Esophagus squamous epithelium (tissue), 5 donors: ENCODE results near the gene RNF208. TPM values are rescaled to one million over a fixed set of nuclear protein-coding genes. Genes with fewer than 3 reads are reported as not detected.

Experiments
- DNase-seq: peaks from one replicate; lab custom pipeline; 2025; lab: John Stamatoyannopoulos, UW
- H3K27ac ChIP-seq, 4 donors: fragments of 200-600 bp; sonication (generic); one replicate each; pipeline ENCODE4 v1.5.1; 2016 to 2019; ENCODE audit warnings: mild to moderate bottlenecking in 1 of 4
- H3K27me3 ChIP-seq, 4 donors: fragments of 200-600 bp; sonication (generic); 1 replicate in 3 of 4; 2 replicates in 1 of 4; pipeline versions ENCODE4 v1.5.1 to v1.6.0; 2017 to 2021; ENCODE audit warnings: antibody characterized with exemption in 1 of 4
- H3K36me3 ChIP-seq, 3 donors: fragments of 200-600 bp; sonication (generic); one replicate each; pipeline ENCODE4 v1.5.1; 2016 to 2019
- H3K4me1 ChIP-seq, 3 donors: fragments of 200-600 bp; sonication (generic); one replicate each; pipeline ENCODE4 v1.5.1; 2017 to 2019
- H3K4me3 ChIP-seq, 4 donors: fragments of 200-600 bp; sonication (generic); 1 replicate in 3 of 4; 2 replicates in 1 of 4; pipeline ENCODE4 v1.5.1; 2016 to 2019; ENCODE audit warnings: mild to moderate bottlenecking in 2 of 4, moderate library complexity in 1 of 4
- H3K9me3 ChIP-seq, 3 donors: fragments of 200-600 bp; sonication (generic); one replicate each; pipeline ENCODE4 v1.5.1; 2016 to 2019
- CTCF ChIP-seq, 6 experiments: fragments of 450-650 bp in 4 of 6; fragments of 200-600 bp in 2 of 6; sonication (generic) in 2 of 6; IDR thresholded peaks; one replicate each; pipeline ENCODE4 v1.5.1; 2016 to 2019; ENCODE audit warnings: antibody characterized with exemption in 6 of 6, mild to moderate bottlenecking in 4 of 6, moderate library complexity in 4 of 6
- POLR2A ChIP-seq, 4 donors: fragments of 450-650 bp; IDR thresholded peaks; one replicate each; pipeline ENCODE4 v1.6.1; 2017; ENCODE audit warnings: antibody characterized with exemption in 4 of 4, mild to moderate bottlenecking in 4 of 4, moderate library complexity in 3 of 4
- WGBS, 2 donors: methylation state at CpG; one replicate each; pipeline ENCODE4 v1.1.5; 2018; 5-methylcytosine and 5-hydroxymethylcytosine counted together
- intact Hi-C: fragments of 100-400 bp; cut with DNase I; formaldehyde crosslinking; loops from one replicate; pipeline ENCODE4 v1.15.0; 2022
- total RNA-seq, 4 donors: library from RNA; depleted of rRNA; stranded (reverse); fragments of >200 nt; gene quantifications; one replicate each; pipeline ENCODE4 v1.1.0, GENCODE V29; 2016
- donor health status: DM: yes; HTN: yes; CAD: no.

Gene RNF208
- total RNA-seq, 4 donors from 2014 or later: 2.3 to 3.2 (median 2.5) TPM

- DNase-seq: no peak
- TF ChIP-seq POLR2A (IDR thresholded peaks at IDR 0.05) (no peak), CTCF (IDR thresholded peaks at IDR 0.05) (no peak)
- Histone ChIP-seq H3K4me3 (peak overlapping the region in 1 of 4 donors; percentile 33), H3K27me3 (no peaks in the 10 kb centered on the region), H3K9me3 (no peaks in the 10 kb centered on the region), H3K36me3 (peaks cover 33 to 98% (median 38%) of the 10 kb centered on the region in 3 donors), H3K27ac (peak overlapping the region in 3 of 4 donors; percentile 31 to 70 (median 68)), H3K4me1 (peaks cover 0 to 60% (median 15%) of the 10 kb centered on the region in 3 donors)
- WGBS, 2 donors: 57 to 71% methylated on average over 14 to 18 of the region's 19 CpGs
- intact Hi-C loops: no loop called here
These were observed 46.6 kb upstream of the RNF208 start for GRCh38 chr9:137268538-137269201.

GRCh38 chr9:137267933-137268355 lies 45.9 kb upstream of the RNF208 start:
- 78 to 80% methylated on average over 1 to 3 of the region's 6 CpGs for WGBS, 2 donors
- DNase-seq: no peak
- Histone ChIP-seq H3K36me3 (peaks cover 33 to 100% (median 36%) of the 10 kb centered on the region in 3 donors), H3K27ac (peak overlapping the region in 2 of 4 donors; percentile 8 to 68), H3K4me1 (peaks cover 0 to 52% (median 15%) of the 10 kb centered on the region in 3 donors), H3K27me3 (no peaks in the 10 kb centered on the region), H3K9me3 (no peaks in the 10 kb centered on the region), H3K4me3 (no peak overlapping the region)
- intact Hi-C loops: no loop called here
- TF ChIP-seq POLR2A (IDR thresholded peaks at IDR 0.05) (no peak), CTCF (IDR thresholded peaks at IDR 0.05) (no peak)

DNA sequence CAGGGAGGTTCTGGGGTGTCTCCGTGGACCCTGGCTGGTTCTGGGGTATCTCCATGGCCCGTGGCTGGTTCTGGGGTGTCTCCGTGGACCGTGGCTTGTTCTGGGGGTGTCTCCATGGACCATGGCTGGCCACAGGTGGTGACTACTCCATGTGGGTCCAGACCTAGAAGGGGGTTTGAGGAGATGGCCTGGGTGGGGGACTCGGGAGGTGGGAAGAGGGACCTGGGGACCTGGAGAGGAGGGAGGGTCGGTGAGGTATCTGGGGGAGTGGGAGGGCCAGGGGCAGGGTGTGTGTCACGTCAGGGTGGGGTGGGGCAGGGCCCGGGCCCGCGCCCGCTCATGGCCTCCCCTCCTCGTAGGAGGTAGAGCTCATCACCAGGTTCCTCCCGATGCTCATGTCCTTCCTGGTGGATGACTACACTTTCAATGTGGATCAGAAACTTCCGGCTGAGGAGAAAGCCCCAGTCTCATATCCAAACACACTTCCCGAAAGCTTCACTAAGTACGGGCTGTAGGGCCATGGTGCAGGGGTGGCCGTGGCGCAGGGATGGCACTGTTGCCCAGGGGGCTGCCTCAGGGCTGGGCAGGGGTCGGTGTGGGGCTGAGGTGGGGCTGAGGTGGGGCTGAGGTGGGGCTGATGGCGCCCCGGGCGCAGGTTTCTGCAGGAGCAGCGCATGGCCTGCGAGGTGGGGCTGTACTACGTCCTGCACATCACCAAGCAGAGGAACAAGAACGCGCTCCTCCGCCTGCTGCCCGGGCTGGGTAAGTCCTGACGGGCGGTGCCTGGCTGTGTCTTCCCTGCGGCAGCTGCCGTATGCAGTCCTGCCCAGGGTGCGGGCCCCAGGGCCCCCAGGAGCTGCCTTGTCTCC lies 44.8 kb upstream of the RNF208 start:
- Histone ChIP-seq H3K27me3 (no peaks in the 10 kb centered on the region), H3K4me3 (no peak overlapping the region), H3K27ac (no peak overlapping the region), H3K4me1 (peaks cover 0 to 45% (median 11%) of the 10 kb centered on the region in 3 donors), H3K36me3 (peaks cover 23 to 92% (median 28%) of the 10 kb centered on the region in 3 donors), H3K9me3 (no peaks in the 10 kb centered on the region)
- whole genome bisulfite sequencing, 2 donors: 85 to 94% methylated on average over 15 to 28 of the region's 34 CpGs
- DNase-seq: no peak
- intact Hi-C loops: no loop called here
- no peak for TF ChIP-seq CTCF (IDR thresholded peaks at IDR 0.05)
- TF ChIP-seq POLR2A (IDR thresholded peaks at IDR 0.05): no peak

DNA sequence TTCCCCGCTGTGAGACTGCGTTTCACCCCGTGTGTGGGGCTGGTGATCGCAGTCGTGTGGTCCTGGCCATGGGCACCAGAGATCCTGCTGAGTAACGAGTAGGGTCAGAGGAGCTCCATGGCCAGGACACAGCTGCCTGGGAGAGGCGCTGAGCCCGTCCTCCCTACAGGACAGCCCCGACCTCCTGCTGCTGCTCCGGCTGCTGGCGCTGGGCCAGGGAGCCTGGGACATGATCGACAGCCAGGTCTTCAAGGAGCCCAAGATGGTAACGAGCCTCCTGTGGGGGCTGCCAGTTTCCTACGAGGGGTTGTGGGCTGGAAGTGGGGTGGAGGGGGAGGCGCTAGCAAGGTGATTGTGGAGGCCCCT lies 44.1 kb upstream of the RNF208 start:
- no peaks in the 10 kb centered on the region for H3K27me3 ChIP-seq
- no peak overlapping the region for H3K4me3 ChIP-seq
- TF ChIP-seq POLR2A (IDR thresholded peaks at IDR 0.05) (no peak), CTCF (IDR thresholded peaks at IDR 0.05) (no peak)
- no peaks in the 10 kb centered on the region for H3K9me3 ChIP-seq
- peaks cover 23 to 90% (median 28%) of the 10 kb centered on the region in 3 donors for H3K36me3 ChIP-seq
- no peak for DNase-seq
- WGBS, 2 donors: 100% methylated on average over 3 of the region's 15 CpGs; no CpG with 5 or more reads in 1 of the 2 donors
- H3K27ac ChIP-seq: no peak overlapping the region
- intact Hi-C loops: no loop called here
- H3K4me1 ChIP-seq: peaks cover 0 to 38% (median 11%) of the 10 kb centered on the region in 3 donors
